Measurements from ENCODE around the gene TINAG. TPM values are rescaled to one million over a fixed set of nuclear protein-coding genes. Genes with fewer than 3 reads are reported as not detected.
"Not testable (repeated sequence)": the region's sequence is repeated elsewhere in the genome, so short reads cannot be mapped to it uniquely, and the experiment has no call there.

TINAG gene
- polyA plus RNA-seq, 1 experiment: not detected

- Histone ChIP-seq H3K27me3 (ENCODE audit: control insufficient read depth, insufficient read depth, low read length) (no peaks in the 10 kb centered on the region), H3K4me3 (ENCODE audit: low read depth, low read length) (no peak overlapping the region), H3K36me3 (ENCODE audit: control insufficient read depth, insufficient read depth, low read length) (no peaks in the 10 kb centered on the region)
- POLR2A ChIA-PET: no interaction called here
- TF ChIP-seq, protein P1, sequence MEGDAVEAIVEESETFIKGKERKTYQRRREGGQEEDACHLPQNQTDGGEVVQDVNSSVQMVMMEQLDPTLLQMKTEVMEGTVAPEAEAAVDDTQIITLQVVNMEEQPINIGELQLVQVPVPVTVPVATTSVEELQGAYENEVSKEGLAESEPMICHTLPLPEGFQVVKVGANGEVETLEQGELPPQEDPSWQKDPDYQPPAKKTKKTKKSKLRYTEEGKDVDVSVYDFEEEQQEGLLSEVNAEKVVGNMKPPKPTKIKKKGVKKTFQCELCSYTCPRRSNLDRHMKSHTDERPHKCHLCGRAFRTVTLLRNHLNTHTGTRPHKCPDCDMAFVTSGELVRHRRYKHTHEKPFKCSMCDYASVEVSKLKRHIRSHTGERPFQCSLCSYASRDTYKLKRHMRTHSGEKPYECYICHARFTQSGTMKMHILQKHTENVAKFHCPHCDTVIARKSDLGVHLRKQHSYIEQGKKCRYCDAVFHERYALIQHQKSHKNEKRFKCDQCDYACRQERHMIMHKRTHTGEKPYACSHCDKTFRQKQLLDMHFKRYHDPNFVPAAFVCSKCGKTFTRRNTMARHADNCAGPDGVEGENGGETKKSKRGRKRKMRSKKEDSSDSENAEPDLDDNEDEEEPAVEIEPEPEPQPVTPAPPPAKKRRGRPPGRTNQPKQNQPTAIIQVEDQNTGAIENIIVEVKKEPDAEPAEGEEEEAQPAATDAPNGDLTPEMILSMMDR (IDR thresholded peaks at IDR 0.05; ENCODE audit: insufficient read depth, low read depth, low read length): no peak
- CTCF ChIA-PET: no interaction called here
- DNase-seq (ENCODE audit: low read depth): no peak
Observed at GRCh38 chr6:54320871-54321270, 12.6 kb downstream of the TINAG start.

- TF ChIP-seq, protein P1 (IDR thresholded peaks at IDR 0.05; ENCODE audit: insufficient read depth, low read depth, low read length): no peak
- ChIA-PET CTCF (no interaction called here), POLR2A (no interaction called here)
- Histone ChIP-seq H3K4me3 (ENCODE audit: low read depth, low read length) (no peak overlapping the region), H3K27me3 (ENCODE audit: control insufficient read depth, insufficient read depth, low read length) (no peaks in the 10 kb centered on the region), H3K36me3 (ENCODE audit: control insufficient read depth, insufficient read depth, low read length) (no peaks in the 10 kb centered on the region)
- DNase-seq (ENCODE audit: low read depth): no peak
Observed at GRCh38 chr6:54327631-54328030, 19.4 kb downstream of the TINAG start.

- CTCF ChIA-PET: interaction anchor here (0.8 kb wide), 1 partner anchor 17 kb away, joined by 3 read pairs; no protein-coding TSS in a partner anchor
- H3K4me3 ChIP-seq (ENCODE audit: low read depth, low read length); H3K27me3 ChIP-seq (ENCODE audit: control insufficient read depth, insufficient read depth, low read length); H3K36me3 ChIP-seq (ENCODE audit: control insufficient read depth, insufficient read depth, low read length); POLR2A ChIA-PET; DNase-seq (ENCODE audit: low read depth): not testable (repeated sequence)
Observed at GRCh38 chr6:54331571-54331970, 23.3 kb downstream of the TINAG start.

DNA sequence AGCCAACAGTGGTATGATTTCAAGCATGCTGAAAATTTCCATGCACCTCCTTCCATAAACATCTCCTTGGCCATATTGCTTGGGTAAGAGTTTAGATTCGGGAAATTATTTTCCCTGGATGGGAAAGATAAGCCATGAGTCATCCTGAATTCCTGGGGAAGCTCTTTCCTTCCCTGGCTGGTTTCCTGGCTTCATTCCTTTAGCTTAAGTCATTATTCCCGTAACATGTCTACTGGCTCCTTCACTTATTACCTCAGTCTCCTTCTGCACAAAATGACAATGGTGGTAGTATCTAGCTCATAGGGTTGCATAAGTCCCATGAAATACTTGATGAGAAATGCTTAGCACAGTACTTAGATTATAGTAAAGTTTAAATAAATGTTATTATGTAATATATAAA, 27.6 kb downstream of the TINAG start:
- ChIA-PET POLR2A (interaction anchor here (0.6 kb wide), 1 partner anchor 70 kb away, joined by 6 read pairs; no protein-coding TSS in a partner anchor), CTCF (no interaction called here)
- TF ChIP-seq, protein P1 (IDR thresholded peaks at IDR 0.05; ENCODE audit: insufficient read depth, low read depth, low read length): no peak
- no peaks in the 10 kb centered on the region for H3K36me3 ChIP-seq (ENCODE audit: control insufficient read depth, insufficient read depth, low read length)
- H3K27me3 ChIP-seq (ENCODE audit: control insufficient read depth, insufficient read depth, low read length): no peaks in the 10 kb centered on the region
- DNase-seq (ENCODE audit: low read depth): peak; percentile 92
- H3K4me3 ChIP-seq (ENCODE audit: low read depth, low read length): no peak overlapping the region

DNA sequence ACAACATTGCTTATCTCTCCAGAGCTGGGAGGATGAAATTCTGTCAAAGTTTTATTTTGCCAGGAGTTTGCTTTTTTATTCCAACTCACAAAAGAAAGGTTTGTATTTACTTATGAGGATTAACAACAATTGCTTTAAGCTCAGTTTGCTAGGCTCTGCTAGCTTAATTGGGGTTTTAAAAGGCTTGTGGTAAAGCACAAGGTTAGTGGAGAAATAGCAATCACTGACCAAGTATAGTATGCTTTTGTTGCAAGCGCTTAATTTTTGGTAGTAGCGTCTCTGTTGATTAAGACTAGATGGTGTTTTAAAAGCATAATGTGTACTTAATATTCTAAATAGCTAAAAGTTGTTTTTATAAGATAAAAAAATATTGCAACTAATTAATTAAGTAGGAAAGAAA, 45.7 kb downstream of the TINAG start:
- DNase-seq (ENCODE audit: low read depth): no peak
- TF ChIP-seq, protein P1 (IDR thresholded peaks at IDR 0.05; ENCODE audit: insufficient read depth, low read depth, low read length): no peak
- no peaks in the 10 kb centered on the region for H3K27me3 ChIP-seq (ENCODE audit: control insufficient read depth, insufficient read depth, low read length)
- CTCF ChIA-PET: no interaction called here
- POLR2A ChIA-PET: no interaction called here
- H3K36me3 ChIP-seq (ENCODE audit: control insufficient read depth, insufficient read depth, low read length): no peaks in the 10 kb centered on the region
- no peak overlapping the region for H3K4me3 ChIP-seq (ENCODE audit: low read depth, low read length)

DNA sequence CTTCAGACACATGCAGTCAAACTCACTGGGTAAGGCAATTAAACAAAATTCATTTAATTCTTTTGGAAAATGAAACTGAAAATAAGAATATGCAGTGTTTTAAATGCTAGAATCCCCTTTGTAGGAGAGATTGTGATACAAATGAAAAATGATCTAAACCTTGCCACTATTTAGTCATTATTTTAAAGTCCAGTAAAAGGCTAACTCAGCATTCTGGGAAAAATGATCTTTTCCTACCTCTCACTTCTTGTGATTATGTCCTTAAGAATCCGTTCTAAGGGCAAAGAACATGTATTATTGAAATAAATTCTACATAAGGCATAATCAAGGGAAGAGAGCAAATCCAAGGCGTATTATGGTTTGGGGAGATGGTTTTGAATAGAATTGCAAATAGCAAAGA, 46.4 kb downstream of the TINAG start:
- ChIA-PET CTCF (no interaction called here), POLR2A (no interaction called here)
- no peak for DNase-seq (ENCODE audit: low read depth)
- no peaks in the 10 kb centered on the region for H3K36me3 ChIP-seq (ENCODE audit: control insufficient read depth, insufficient read depth, low read length)
- H3K27me3 ChIP-seq (ENCODE audit: control insufficient read depth, insufficient read depth, low read length): no peaks in the 10 kb centered on the region
- TF ChIP-seq, protein P1 (IDR thresholded peaks at IDR 0.05; ENCODE audit: insufficient read depth, low read depth, low read length): no peak
- H3K4me3 ChIP-seq (ENCODE audit: low read depth, low read length): no peak overlapping the region
